BJ (cell line): Measurements from ENCODE around the gene OR10A5. TPM values are rescaled to one million over a fixed set of nuclear protein-coding genes. Genes with fewer than 3 reads are reported as not detected.

Experiments used
- CTCF ChIA-PET: fragments of 350-600 bp; formaldehyde crosslinking; extraction: SDS; loops from one replicate; lab custom pipeline; 2021; ENCODE audit warnings: antibody characterized with exemption, inconsistent platforms; lab: Yijun Ruan, JAX
- POLR2A ChIA-PET: fragments of 300-600 bp; sonication (Branson Sonifier 250); formaldehyde crosslinking; extraction: SDS; loops from one replicate; lab custom pipeline; 2021; ENCODE audit warnings: antibody characterized with exemption; lab: Charles Lee
- DNase-seq: peaks from one replicate; pipeline ENCODE4 v3.0.0-alpha.2; 2011; ENCODE audit warnings: low read depth
- H3K27me3 ChIP-seq: 2 replicates; pipeline ENCODE4 v1.6.0; 2011; ENCODE audit warnings: low read length; ENCODE audit not compliant: control insufficient read depth, insufficient read depth
- H3K36me3 ChIP-seq: 2 replicates; pipeline ENCODE4 v1.5.1; 2011; ENCODE audit warnings: low read length; ENCODE audit not compliant: control insufficient read depth, insufficient read depth
- H3K4me3 ChIP-seq: 2 replicates; pipeline ENCODE4 v1.5.1; 2011; ENCODE audit warnings: low read depth, mild to moderate bottlenecking, control low read depth, low read length
- CTCF ChIP-seq: IDR thresholded peaks from 2 replicates; pipeline ENCODE4 v1.5.1; 2011; ENCODE audit warnings: low read depth, mild to moderate bottlenecking, control low read depth, inconsistent platforms, low read length, moderate library complexity; ENCODE audit not compliant: insufficient read depth
- polyA plus RNA-seq: library from polyadenylated mRNA; depleted of rRNA; stranded (reverse); fragments of >200 nt; gene quantifications from 2 replicates; pipeline ENCODE4 v1.2.3, GENCODE V29; 2011; rRNA removed

OR10A5 gene
- polyA plus RNA-seq, 1 experiment: not detected

GRCh38 chr11:6895010-6895409 is 49.5 kb downstream of the OR10A5 start:
- no peak for TF ChIP-seq CTCF
- POLR2A ChIA-PET: no interaction called here
- no peaks in the 10 kb centered on the region for H3K36me3 ChIP-seq
- DNase-seq: no peak
- CTCF ChIA-PET: no interaction called here
- H3K27me3 ChIP-seq: no peaks in the 10 kb centered on the region
- no peak overlapping the region for H3K4me3 ChIP-seq

Other genes with a start within 250 kb of the OR10A5 start
- 9.9 and 14.4 TPM in 2 replicates for gene RRP8, start 242.1 kb upstream of the OR10A5 start, polyA plus RNA-seq
- gene ILK, start 241.9 kb upstream of the OR10A5 start, polyA plus RNA-seq: 449 and 654 TPM in 2 replicates
- 158 and 205 TPM in 2 replicates for gene TAF10, start 233.5 kb upstream of the OR10A5 start, polyA plus RNA-seq
- gene TPP1, start 226.3 kb upstream of the OR10A5 start, polyA plus RNA-seq: 69.7 and 77.6 TPM in 2 replicates
- 2.5 and 7.3 TPM in 2 replicates for gene DCHS1, start 189.9 kb upstream of the OR10A5 start, polyA plus RNA-seq
- 68.9 and 82.3 TPM in 2 replicates for gene MRPL17, start 162.3 kb upstream of the OR10A5 start, polyA plus RNA-seq
- gene OR2AG2, start 73.7 kb upstream of the OR10A5 start, polyA plus RNA-seq: 0.28 and 0.60 TPM in 2 replicates
- gene OR2AG1, start 62.7 kb upstream of the OR10A5 start, polyA plus RNA-seq: not detected in 2 replicates
- gene OR6A2, start 46.0 kb upstream of the OR10A5 start, polyA plus RNA-seq: 0.04 TPM in 1 of 2 replicates, not detected in the other
- gene OR10A2, start 17.4 kb downstream of the OR10A5 start, polyA plus RNA-seq: not detected in 2 replicates
- gene OR10A4, start 30.9 kb downstream of the OR10A5 start, polyA plus RNA-seq: not detected in 2 replicates
- gene OR2D2, start 46.8 kb downstream of the OR10A5 start, polyA plus RNA-seq: 0.06 and 0.13 TPM in 2 replicates
- gene OR2D3, start 75.3 kb downstream of the OR10A5 start, polyA plus RNA-seq: not detected in 2 replicates
- 3.4 and 5.6 TPM in 2 replicates for gene ZNF215, start 80.7 kb downstream of the OR10A5 start, polyA plus RNA-seq
- 0.75 and 1.8 TPM in 2 replicates for gene ZNF214, start 174.7 kb downstream of the OR10A5 start, polyA plus RNA-seq
- 0.01 and 0.04 TPM in 2 replicates for gene NLRP14, start 174.8 kb downstream of the OR10A5 start, polyA plus RNA-seq
- not detected in 2 replicates for gene RBMXL2, start 243.3 kb downstream of the OR10A5 start, polyA plus RNA-seq